HEK293 (cell line): Measurements from ENCODE around the gene ROR2.

Experiments
- BCL11B ChIP-seq: fragments of 450-650 bp; formaldehyde crosslinking; IDR thresholded peaks from 2 replicates; pipeline ENCODE4 v1.5.1; 2016; ENCODE audit warnings: low read depth, missing biosample characterization, missing genetic modification characterization
- HOXA7 ChIP-seq: sonication (generic); formaldehyde crosslinking; IDR thresholded peaks from 2 replicates; pipeline ENCODE4 v1.8.1; 2022; ENCODE audit warnings: missing genetic modification reagents, borderline replicate concordance
- SP3 ChIP-seq: fragments of 450-650 bp; formaldehyde crosslinking; IDR thresholded peaks from 2 replicates; pipeline ENCODE4 v1.5.1; 2016; ENCODE audit warnings: missing biosample characterization, missing genetic modification characterization
- ZBTB11 ChIP-seq: fragments of 450-650 bp; formaldehyde crosslinking; conservative IDR thresholded peaks from 2 replicates; pipeline ENCODE4 v1.5.1; 2016; ENCODE audit warnings: low read depth, missing biosample characterization, missing genetic modification characterization
- ZBTB20 ChIP-seq: fragments of 450-650 bp; formaldehyde crosslinking; IDR thresholded peaks from 2 replicates; pipeline ENCODE4 v1.5.1; 2016; ENCODE audit warnings: missing biosample characterization, missing genetic modification characterization
- ZBTB21 ChIP-seq: fragments of 450-650 bp; formaldehyde crosslinking; IDR thresholded peaks from 2 replicates; pipeline ENCODE4 v1.5.1; 2017; ENCODE audit warnings: missing biosample characterization, missing genetic modification characterization
- ZFP37 ChIP-seq: fragments of 450-650 bp; formaldehyde crosslinking; IDR thresholded peaks from 2 replicates; pipeline ENCODE4 v1.5.1; 2016; ENCODE audit warnings: missing biosample characterization, missing genetic modification characterization
- ZNF138 ChIP-seq: fragments of 450-650 bp; formaldehyde crosslinking; IDR thresholded peaks from 2 replicates; pipeline ENCODE4 v1.5.1; 2016; ENCODE audit warnings: missing biosample characterization, missing genetic modification characterization, borderline replicate concordance
- ZNF148 ChIP-seq: fragments of 450-650 bp; formaldehyde crosslinking; IDR thresholded peaks from 2 replicates; pipeline ENCODE4 v1.5.0; 2017; ENCODE audit warnings: missing biosample characterization, missing genetic modification characterization, borderline replicate concordance
- ZNF184 ChIP-seq: fragments of 450-650 bp; IDR thresholded peaks from 2 replicates; pipeline ENCODE4 v1.5.1; 2018; ENCODE audit warnings: missing biosample characterization, mild to moderate bottlenecking, missing genetic modification characterization
- ZNF223 ChIP-seq: fragments of 450-650 bp; formaldehyde crosslinking; IDR thresholded peaks from 2 replicates; pipeline ENCODE4 v1.5.1; 2016; ENCODE audit warnings: missing biosample characterization, missing genetic modification characterization
- ZNF341 ChIP-seq: fragments of 450-650 bp; formaldehyde crosslinking; IDR thresholded peaks from 2 replicates; pipeline ENCODE4; 2016; ENCODE audit warnings: low read depth, missing biosample characterization, missing genetic modification characterization
- ZNF354C ChIP-seq: fragments of 450-650 bp; formaldehyde crosslinking; IDR thresholded peaks from 2 replicates; pipeline ENCODE4 v1.5.1; 2016; ENCODE audit warnings: missing biosample characterization, missing genetic modification characterization, low read depth, borderline replicate concordance
- ZNF37A ChIP-seq: fragments of 450-650 bp; IDR thresholded peaks from 2 replicates; pipeline ENCODE4 v1.5.1; 2018; ENCODE audit warnings: missing biosample characterization, missing genetic modification characterization
- ZNF433 ChIP-seq: fragments of 450-650 bp; formaldehyde crosslinking; IDR thresholded peaks from 2 replicates; pipeline ENCODE4 v1.5.1; 2016; ENCODE audit warnings: missing biosample characterization, missing genetic modification characterization, low read depth
- ZNF473 ChIP-seq: fragments of 450-650 bp; formaldehyde crosslinking; IDR thresholded peaks from 2 replicates; pipeline ENCODE4 v1.5.1; 2017; ENCODE audit warnings: missing biosample characterization, missing genetic modification characterization
- ZNF513 ChIP-seq: fragments of 450-650 bp; IDR thresholded peaks from 2 replicates; pipeline ENCODE4 v1.5.1; 2018; ENCODE audit warnings: missing biosample characterization, missing genetic modification characterization
- ZNF548 ChIP-seq: fragments of 450-650 bp; formaldehyde crosslinking; IDR thresholded peaks from 2 replicates; pipeline ENCODE4 v1.5.1; 2016; ENCODE audit warnings: missing biosample characterization, missing genetic modification characterization
- ZNF549 ChIP-seq: fragments of 450-650 bp; IDR thresholded peaks from 2 replicates; pipeline ENCODE4 v1.5.1; 2018; ENCODE audit warnings: missing biosample characterization, missing genetic modification characterization, mild to moderate bottlenecking, inconsistent platforms, moderate library complexity
- ZNF585B ChIP-seq: fragments of 450-650 bp; formaldehyde crosslinking; IDR thresholded peaks from 2 replicates; pipeline ENCODE4 v1.5.1; 2016; ENCODE audit warnings: missing biosample characterization, missing genetic modification characterization
- ZNF624 ChIP-seq: fragments of 450-650 bp; formaldehyde crosslinking; IDR thresholded peaks from 2 replicates; pipeline ENCODE4 v1.5.1; 2017; ENCODE audit warnings: missing biosample characterization, missing genetic modification characterization
- ZNF792 ChIP-seq: fragments of 450-650 bp; formaldehyde crosslinking; IDR thresholded peaks from 2 replicates; pipeline ENCODE4 v1.5.1; 2016; ENCODE audit warnings: missing biosample characterization, missing genetic modification characterization
- ZSCAN16 ChIP-seq: fragments of 450-650 bp; formaldehyde crosslinking; IDR thresholded peaks from 2 replicates; pipeline ENCODE4 v1.5.1; 2016; ENCODE audit warnings: missing biosample characterization, missing genetic modification characterization
- TF ChIP-seq, protein P1 (sequence below): fragments of 450-650 bp; formaldehyde crosslinking; IDR thresholded peaks from 2 replicates; pipeline ENCODE4 v1.5.1; 2017; ENCODE audit warnings: missing biosample characterization, missing genetic modification characterization
- TF ChIP-seq, protein P2 (sequence below): fragments of 450-650 bp; formaldehyde crosslinking; IDR thresholded peaks from 2 replicates; pipeline ENCODE4 v1.5.1; 2016; ENCODE audit warnings: missing biosample characterization, missing genetic modification characterization
- TF ChIP-seq, protein P3 (sequence below): fragments of 450-650 bp; formaldehyde crosslinking; IDR thresholded peaks from 2 replicates; pipeline ENCODE4 v1.5.1; 2016; ENCODE audit warnings: missing biosample characterization, missing genetic modification characterization
- TF ChIP-seq, protein P4 (sequence below): sonication (generic); formaldehyde crosslinking; IDR thresholded peaks from 2 replicates; pipeline ENCODE4 v1.8.1; 2022; ENCODE audit warnings: mild to moderate bottlenecking, moderate library complexity, missing genetic modification reagents

ROR2 gene

GRCh38 chr9:91908293-91908623, 41.8 kb downstream of the ROR2 start (continued):
- TF ChIP-seq ZNF433 (tag by site-specific recombination) (no peak), BCL11B (no peak), ZNF585B (no peak), ZNF792 (tag by site-specific recombination) (no peak), ZSCAN16 (0 out of 2 replicates have a peak, but pooled peaks have one; percentile 33), ZNF548 (tag by site-specific recombination) (no peak), ZFP37 (tag by site-specific recombination) (no peak), ZNF473 (tag by site-specific recombination) (no peak), ZNF223 (tag by site-specific recombination) (no peak), ZBTB11 (tag by site-specific recombination) (no peak), ZNF513 (tag by site-specific recombination) (no peak), ZNF37A (tag by site-specific recombination) (no peak), ZBTB20 (tag by site-specific recombination) (no peak), SP3 (tag by site-specific recombination) (no peak), ZNF341 (no peak; the same call in 1 of the 2 replicates), ZNF184 (tag by site-specific recombination) (no peak), ZBTB21 (tag by site-specific recombination) (no peak), ZNF549 (tag by site-specific recombination) (no peak), ZNF354C (tag by site-specific recombination) (no peak), ZNF138 (no peak), ZNF624 (tag by site-specific recombination) (no peak), HOXA7 (no peak), ZNF148 (tag by site-specific recombination) (no peak)
- TF ChIP-seq, protein P1, sequence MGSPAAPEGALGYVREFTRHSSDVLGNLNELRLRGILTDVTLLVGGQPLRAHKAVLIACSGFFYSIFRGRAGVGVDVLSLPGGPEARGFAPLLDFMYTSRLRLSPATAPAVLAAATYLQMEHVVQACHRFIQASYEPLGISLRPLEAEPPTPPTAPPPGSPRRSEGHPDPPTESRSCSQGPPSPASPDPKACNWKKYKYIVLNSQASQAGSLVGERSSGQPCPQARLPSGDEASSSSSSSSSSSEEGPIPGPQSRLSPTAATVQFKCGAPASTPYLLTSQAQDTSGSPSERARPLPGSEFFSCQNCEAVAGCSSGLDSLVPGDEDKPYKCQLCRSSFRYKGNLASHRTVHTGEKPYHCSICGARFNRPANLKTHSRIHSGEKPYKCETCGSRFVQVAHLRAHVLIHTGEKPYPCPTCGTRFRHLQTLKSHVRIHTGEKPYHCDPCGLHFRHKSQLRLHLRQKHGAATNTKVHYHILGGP (tag by site-specific recombination), result peak; percentile 38; the same call in 1 of the 2 replicates
- TF ChIP-seq, protein P2, sequence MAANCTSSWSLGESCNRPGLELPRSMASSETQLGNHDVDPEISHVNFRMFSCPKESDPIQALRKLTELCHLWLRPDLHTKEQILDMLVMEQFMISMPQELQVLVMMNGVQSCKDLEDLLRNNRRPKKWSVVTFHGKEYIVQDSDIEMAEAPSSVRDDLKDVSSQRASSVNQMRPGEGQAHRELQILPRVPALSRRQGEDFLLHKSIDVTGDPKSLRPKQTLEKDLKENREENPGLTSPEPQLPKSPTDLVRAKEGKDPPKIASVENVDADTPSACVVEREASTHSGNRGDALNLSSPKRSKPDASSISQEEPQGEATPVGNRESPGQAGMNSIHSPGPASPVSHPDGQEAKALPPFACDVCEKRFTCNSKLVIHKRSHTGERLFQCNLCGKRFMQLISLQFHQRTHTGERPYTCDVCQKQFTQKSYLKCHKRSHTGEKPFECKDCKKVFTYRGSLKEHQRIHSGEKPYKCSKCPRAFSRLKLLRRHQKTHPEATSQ, result no peak
- TF ChIP-seq, protein P3, sequence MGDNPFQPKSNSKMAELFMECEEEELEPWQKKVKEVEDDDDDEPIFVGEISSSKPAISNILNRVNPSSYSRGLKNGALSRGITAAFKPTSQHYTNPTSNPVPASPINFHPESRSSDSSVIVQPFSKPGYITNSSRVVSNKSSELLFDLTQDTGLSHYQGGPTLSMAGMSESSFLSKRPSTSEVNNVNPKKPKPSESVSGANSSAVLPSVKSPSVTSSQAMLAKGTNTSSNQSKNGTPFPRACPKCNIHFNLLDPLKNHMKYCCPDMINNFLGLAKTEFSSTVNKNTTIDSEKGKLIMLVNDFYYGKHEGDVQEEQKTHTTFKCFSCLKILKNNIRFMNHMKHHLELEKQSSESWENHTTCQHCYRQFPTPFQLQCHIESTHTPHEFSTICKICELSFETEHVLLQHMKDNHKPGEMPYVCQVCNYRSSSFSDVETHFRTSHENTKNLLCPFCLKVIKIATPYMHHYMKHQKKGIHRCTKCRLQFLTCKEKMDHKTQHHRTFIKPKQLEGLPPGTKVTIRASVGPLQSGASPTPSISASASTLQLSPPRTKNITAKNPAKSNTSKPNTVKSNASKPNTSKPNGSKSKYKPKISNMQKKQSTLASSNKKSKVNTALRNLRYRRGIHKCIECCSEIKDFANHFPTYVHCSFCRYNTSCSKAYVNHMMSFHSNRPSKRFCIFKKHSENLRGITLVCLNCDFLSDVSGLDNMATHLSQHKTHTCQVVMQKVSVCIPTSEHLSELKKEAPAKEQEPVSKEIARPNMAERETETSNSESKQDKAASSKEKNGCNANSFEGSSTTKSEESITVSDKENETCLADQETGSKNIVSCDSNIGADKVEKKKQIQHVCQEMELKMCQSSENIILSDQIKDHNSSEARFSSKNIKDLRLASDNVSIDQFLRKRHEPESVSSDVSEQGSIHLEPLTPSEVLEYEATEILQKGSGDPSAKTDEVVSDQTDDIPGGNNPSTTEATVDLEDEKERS (tag by site-specific recombination), result no peak
- TF ChIP-seq, protein P4, sequence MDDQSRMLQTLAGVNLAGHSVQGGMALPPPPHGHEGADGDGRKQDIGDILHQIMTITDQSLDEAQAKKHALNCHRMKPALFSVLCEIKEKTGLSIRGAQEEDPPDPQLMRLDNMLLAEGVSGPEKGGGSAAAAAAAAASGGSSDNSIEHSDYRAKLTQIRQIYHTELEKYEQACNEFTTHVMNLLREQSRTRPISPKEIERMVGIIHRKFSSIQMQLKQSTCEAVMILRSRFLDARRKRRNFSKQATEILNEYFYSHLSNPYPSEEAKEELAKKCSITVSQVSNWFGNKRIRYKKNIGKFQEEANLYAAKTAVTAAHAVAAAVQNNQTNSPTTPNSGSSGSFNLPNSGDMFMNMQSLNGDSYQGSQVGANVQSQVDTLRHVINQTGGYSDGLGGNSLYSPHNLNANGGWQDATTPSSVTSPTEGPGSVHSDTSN (CRISPR knock-in tag), result no peak
